Tibial nerve (tissue), 4 donors: Measurements from ENCODE around the gene RB1.

Source experiments
- CTCF ChIP-seq, 5 experiments: fragments of 200-600 bp in 3 of 5; fragments of 450-650 bp in 2 of 5; sonication (generic) in 3 of 5; IDR thresholded peaks; one replicate each; pipeline ENCODE4 v1.5.1; 2016 to 2019; ENCODE audit warnings: antibody characterized with exemption in 5 of 5, mild to moderate bottlenecking in 3 of 5, moderate library complexity in 2 of 5
- EP300 ChIP-seq, 2 donors: sonication (generic); formaldehyde crosslinking; IDR thresholded peaks; one replicate each; pipeline ENCODE4 v1.6.1; 2017; ENCODE audit warnings: antibody characterized with exemption in 2 of 2, mild to moderate bottlenecking in 1 of 2
- POLR2A ChIP-seq, 2 donors: fragments of 450-650 bp; IDR thresholded peaks; one replicate each; pipeline ENCODE4 v1.6.1; 2017; ENCODE audit warnings: antibody characterized with exemption in 2 of 2, mild to moderate bottlenecking in 2 of 2, moderate library complexity in 2 of 2

- no peak for TF ChIP-seq CTCF (IDR thresholded peaks at IDR 0.05)
- no peak for TF ChIP-seq EP300 (IDR thresholded peaks at IDR 0.05)
- TF ChIP-seq POLR2A (IDR thresholded peaks at IDR 0.05): no peak
These were observed 11.8 kb upstream of the RB1 start for GRCh38 chr13:48291730-48292129.
